DND-41 (cell line): ENCODE measurements around the gene HDGFL1.

Experiments
- ATAC-seq: fragments of 200-7000 bp; cut with Tn5 transposase; 3 replicates; pipeline ENCODE4 v1.9.1; 2021; ENCODE audit warnings: low read depth; ENCODE audit not compliant: insufficient read depth
- DNase-seq: peaks from one replicate; pipeline ENCODE4 v3.0.0-alpha.2; 2020
- H2AFZ ChIP-seq: 2 replicates; pipeline ENCODE4 v1.6.0; 2012; ENCODE audit warnings: low read depth, low read length
- H3K27ac ChIP-seq: 2 replicates; pipeline ENCODE4 v1.5.1; 2012; ENCODE audit warnings: low read length, inconsistent platforms
- H3K27me3 ChIP-seq: fragments of 200-600 bp; sonication (generic); 2 replicates; pipeline ENCODE4 v1.6.0; 2012; ENCODE audit warnings: low read length, mild to moderate bottlenecking, inconsistent platforms; ENCODE audit not compliant: insufficient read depth, poor library complexity
- H3K36me3 ChIP-seq: 2 replicates; pipeline ENCODE4 v1.5.1; 2012; ENCODE audit warnings: low read length, inconsistent platforms; ENCODE audit not compliant: insufficient read depth
- H3K4me1 ChIP-seq: 2 replicates; pipeline ENCODE4 v1.5.1; 2012; ENCODE audit warnings: mild to moderate bottlenecking, low read length; ENCODE audit not compliant: insufficient read depth
- H3K4me2 ChIP-seq: 2 replicates; pipeline ENCODE4 v1.6.0; 2012; ENCODE audit warnings: mild to moderate bottlenecking, moderate library complexity, low read length, inconsistent platforms; ENCODE audit not compliant: insufficient read depth
- H3K4me3 ChIP-seq, 2 experiments: fragments of 200-600 bp in 1 of 2; shearing (Covaris generic) in 1 of 2; 2 replicates each; pipeline ENCODE4 v1.5.1; 2012 to 2016; ENCODE audit warnings: inconsistent platforms in 2 of 2, low read length in 2 of 2, mild to moderate bottlenecking in 2 of 2, low read depth in 1 of 2, moderate library complexity in 1 of 2
- H3K79me2 ChIP-seq: 2 replicates; pipeline ENCODE4 v1.6.0; 2012; ENCODE audit warnings: low read length, inconsistent platforms; ENCODE audit not compliant: insufficient read depth
- H3K9ac ChIP-seq: 2 replicates; pipeline ENCODE4 v1.6.0; 2012; ENCODE audit warnings: low read depth, mild to moderate bottlenecking, inconsistent platforms, low read length, moderate library complexity
- H3K9me3 ChIP-seq: 2 replicates; pipeline ENCODE4 v1.5.1; 2012; ENCODE audit warnings: low read length, moderate library complexity, mild to moderate bottlenecking, inconsistent platforms; ENCODE audit not compliant: insufficient read depth, severe bottlenecking
- H4K20me1 ChIP-seq: 2 replicates; pipeline ENCODE4 v1.6.0; 2012; ENCODE audit warnings: low read length; ENCODE audit not compliant: insufficient read depth
- EZH2 ChIP-seq: IDR thresholded peaks from 3 replicates; pipeline ENCODE4 v1.6.1; 2012; ENCODE audit warnings: borderline replicate concordance, low read depth, mild to moderate bottlenecking, moderate library complexity, low read length, inconsistent platforms; ENCODE audit not compliant: severe bottlenecking
- TF ChIP-seq, protein P1 (sequence below): IDR thresholded peaks from 2 replicates; pipeline ENCODE4 v1.5.1; 2012; ENCODE audit warnings: borderline replicate concordance, low read length, moderate library complexity, mild to moderate bottlenecking; ENCODE audit not compliant: poor library complexity, severe bottlenecking; ENCODE audit errors: extremely low read depth

Gene HDGFL1

DNA sequence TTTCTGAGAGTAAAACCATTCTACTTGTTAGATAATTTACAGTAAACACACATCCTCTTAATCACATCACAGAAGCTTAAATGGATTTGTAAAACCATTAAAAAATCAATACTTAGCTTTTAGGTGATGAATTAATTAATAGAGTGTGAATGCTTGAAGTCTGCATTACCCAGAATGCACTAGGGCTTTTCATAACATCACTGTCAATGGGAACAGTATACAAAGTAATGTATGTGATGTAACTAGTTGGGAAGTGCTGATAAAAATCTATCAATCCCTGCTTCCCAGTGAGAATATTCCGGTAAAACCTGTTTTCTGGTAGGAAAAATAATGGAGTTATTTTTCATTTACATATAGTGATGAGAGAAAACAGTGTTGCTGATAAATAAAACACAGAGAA is 23.1 kb upstream of the HDGFL1 start:
- Histone ChIP-seq H4K20me1 (no peaks in the 10 kb centered on the region), H3K27me3 (no peaks in the 10 kb centered on the region), H3K9me3 (peaks cover 3% of the 10 kb centered on the region), H3K27ac (no peak overlapping the region), H3K36me3 (no peaks in the 10 kb centered on the region), H2AFZ (no peak overlapping the region), H3K4me3 (no peak overlapping the region), H3K9ac (no peak overlapping the region), H3K4me2 (no peak overlapping the region), H3K4me1 (no peaks in the 10 kb centered on the region), H3K79me2 (no peaks in the 10 kb centered on the region)
- no peak for ATAC-seq
- TF ChIP-seq, protein P1, sequence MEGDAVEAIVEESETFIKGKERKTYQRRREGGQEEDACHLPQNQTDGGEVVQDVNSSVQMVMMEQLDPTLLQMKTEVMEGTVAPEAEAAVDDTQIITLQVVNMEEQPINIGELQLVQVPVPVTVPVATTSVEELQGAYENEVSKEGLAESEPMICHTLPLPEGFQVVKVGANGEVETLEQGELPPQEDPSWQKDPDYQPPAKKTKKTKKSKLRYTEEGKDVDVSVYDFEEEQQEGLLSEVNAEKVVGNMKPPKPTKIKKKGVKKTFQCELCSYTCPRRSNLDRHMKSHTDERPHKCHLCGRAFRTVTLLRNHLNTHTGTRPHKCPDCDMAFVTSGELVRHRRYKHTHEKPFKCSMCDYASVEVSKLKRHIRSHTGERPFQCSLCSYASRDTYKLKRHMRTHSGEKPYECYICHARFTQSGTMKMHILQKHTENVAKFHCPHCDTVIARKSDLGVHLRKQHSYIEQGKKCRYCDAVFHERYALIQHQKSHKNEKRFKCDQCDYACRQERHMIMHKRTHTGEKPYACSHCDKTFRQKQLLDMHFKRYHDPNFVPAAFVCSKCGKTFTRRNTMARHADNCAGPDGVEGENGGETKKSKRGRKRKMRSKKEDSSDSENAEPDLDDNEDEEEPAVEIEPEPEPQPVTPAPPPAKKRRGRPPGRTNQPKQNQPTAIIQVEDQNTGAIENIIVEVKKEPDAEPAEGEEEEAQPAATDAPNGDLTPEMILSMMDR: no peak
- DNase-seq: no peak

- Histone ChIP-seq H3K4me3 (no peak overlapping the region), H3K9ac (no peak overlapping the region), H3K27ac (no peak overlapping the region), H3K27me3 (no peaks in the 10 kb centered on the region), H3K4me2 (no peak overlapping the region), H3K9me3 (peaks cover 3% of the 10 kb centered on the region), H2AFZ (no peak overlapping the region), H4K20me1 (no peaks in the 10 kb centered on the region), H3K4me1 (no peaks in the 10 kb centered on the region), H3K79me2 (no peaks in the 10 kb centered on the region), H3K36me3 (no peaks in the 10 kb centered on the region)
- TF ChIP-seq EZH2: no peak
- TF ChIP-seq, protein P1: no peak
- ATAC-seq: no peak
- DNase-seq: no peak
Measured at GRCh38 chr6:22550971-22551670, 18.2 kb upstream of the HDGFL1 start.

DNA sequence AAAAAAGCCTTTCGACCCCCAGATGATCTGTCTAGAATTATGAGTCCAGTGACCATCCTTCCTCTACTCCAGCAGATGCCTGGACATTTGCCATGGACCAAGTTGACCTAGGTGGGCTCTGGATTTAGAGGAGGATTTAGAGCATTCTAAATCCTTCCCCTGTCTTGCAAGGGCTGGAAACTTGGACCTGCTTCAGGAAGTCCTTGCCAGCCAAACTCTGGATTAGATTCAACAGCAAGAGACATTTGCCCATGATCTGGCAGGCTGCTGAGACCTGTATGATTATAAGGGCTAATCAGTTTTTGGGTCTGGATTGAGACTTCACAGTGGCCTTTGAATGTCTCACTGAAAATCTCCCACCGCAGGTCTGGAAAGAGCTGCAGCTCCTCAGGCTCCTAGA is 13.1 kb upstream of the HDGFL1 start:
- Histone ChIP-seq H3K27ac (no peak overlapping the region), H3K9me3 (no peaks in the 10 kb centered on the region)

More for the DNA sequence above, 13.1 kb upstream of the HDGFL1 start:
- Histone ChIP-seq H4K20me1 (no peaks in the 10 kb centered on the region), H2AFZ (no peak overlapping the region), H3K36me3 (no peaks in the 10 kb centered on the region), H3K79me2 (no peaks in the 10 kb centered on the region), H3K4me2 (no peak overlapping the region), H3K4me3 (no peak overlapping the region), H3K9ac (no peak overlapping the region), H3K4me1 (no peaks in the 10 kb centered on the region), H3K27me3 (no peaks in the 10 kb centered on the region)
- no peak for TF ChIP-seq EZH2
- TF ChIP-seq, protein P1: no peak
- ATAC-seq (no peak), DNase-seq (no peak)
